Large intestine (tissue), 3 donors: Measurements from ENCODE around the gene TM6SF1. TPM values are rescaled to one million over a fixed set of nuclear protein-coding genes. Genes with fewer than 3 reads are reported as not detected.
"Not testable (repeated sequence)": the region's sequence is repeated elsewhere in the genome, so short reads cannot be mapped to it uniquely, and the experiment has no call there.

Experiments
- DNase-seq, 2 donors: peaks; one replicate each; pipeline versions ENCODE4 v3.0.0 to v3.0.0-alpha.2; 2013
- H3K27ac ChIP-seq: one replicate; pipeline ENCODE4 v1.5.1; 2013; ENCODE audit warnings: low read length
- H3K27me3 ChIP-seq: 2 replicates; pipeline ENCODE4 v1.6.1; 2013; ENCODE audit warnings: low read length; ENCODE audit not compliant: control insufficient read depth, insufficient read depth
- H3K36me3 ChIP-seq: 2 replicates; pipeline ENCODE4 v1.6.1; 2013; ENCODE audit warnings: low read length; ENCODE audit not compliant: control insufficient read depth, insufficient read depth
- H3K4me1 ChIP-seq: one replicate; pipeline ENCODE4 v1.6.1; 2013; ENCODE audit warnings: low read length; ENCODE audit not compliant: control insufficient read depth, insufficient read depth
- H3K4me3 ChIP-seq: one replicate; pipeline ENCODE4 v1.5.1; 2013; ENCODE audit warnings: low read length
- H3K9me3 ChIP-seq: one replicate; pipeline ENCODE4 v1.6.1; 2013; ENCODE audit warnings: mild to moderate bottlenecking, low read depth, low read length, moderate library complexity; ENCODE audit not compliant: control insufficient read depth
- WGBS: methylation state at CpG from one replicate; pipeline ENCODE4 v1.1.5; 2013; ENCODE audit warnings: low lambda C conversion rate; ENCODE audit not compliant: insufficient coverage; 5-methylcytosine and 5-hydroxymethylcytosine counted together
- polyA plus RNA-seq: library from polyadenylated mRNA; unstranded; fragments of 120-200 nt; gene quantifications from one replicate; pipeline ENCODE4 v1.2.1, GENCODE V29; 2013

Gene TM6SF1
- polyA plus RNA-seq, 1 donor, result 1.4 TPM

GRCh38 chr15:83115831-83116565, 8.6 kb downstream of the TM6SF1 start:
- Histone ChIP-seq H3K27me3 (no peaks in the 10 kb centered on the region), H3K27ac (no peak overlapping the region), H3K36me3 (no peaks in the 10 kb centered on the region), H3K4me1 (no peaks in the 10 kb centered on the region), H3K4me3 (no peak overlapping the region), H3K9me3 (no peaks in the 10 kb centered on the region)
- DNase-seq, result no peak
- 100% methylated on average over 1 of the region's 11 CpGs for WGBS

GRCh38 chr15:83118291-83118827, 10.9 kb downstream of the TM6SF1 start:
- WGBS, result 93% methylated on average over 2 of the region's 6 CpGs
- H3K27ac ChIP-seq, result no peak overlapping the region

GRCh38 chr15:83118968-83119367, 11.5 kb downstream of the TM6SF1 start:
- Histone ChIP-seq H3K9me3 (no peaks in the 10 kb centered on the region), H3K36me3 (no peaks in the 10 kb centered on the region), H3K4me1 (no peaks in the 10 kb centered on the region), H3K27me3 (no peaks in the 10 kb centered on the region), H3K4me3 (no peak overlapping the region), H3K27ac (no peak overlapping the region)
- no peak for DNase-seq
- no CpG with 5 or more reads among the region's 4 CpGs for WGBS

More at GRCh38 chr15:83118291-83118827, 10.9 kb downstream of the TM6SF1 start:
- no peaks in the 10 kb centered on the region for H3K36me3 ChIP-seq
- H3K27me3 ChIP-seq, result no peaks in the 10 kb centered on the region
- no peak overlapping the region for H3K4me3 ChIP-seq
- H3K9me3 ChIP-seq, result no peaks in the 10 kb centered on the region
- no peak for DNase-seq
- no peaks in the 10 kb centered on the region for H3K4me1 ChIP-seq

- Histone ChIP-seq H3K27me3 (no peaks in the 10 kb centered on the region), H3K4me1 (no peaks in the 10 kb centered on the region), H3K36me3 (no peaks in the 10 kb centered on the region), H3K27ac (no peak overlapping the region), H3K9me3 (no peaks in the 10 kb centered on the region), H3K4me3 (no peak overlapping the region)
- DNase-seq, result no peak
- WGBS, result no CpG with 5 or more reads among the region's 9 CpGs
These were observed 12.6 kb downstream of the TM6SF1 start for GRCh38 chr15:83119968-83120581.

GRCh38 chr15:83123529-83123928, 16.1 kb downstream of the TM6SF1 start:
- Histone ChIP-seq H3K4me1 (no peaks in the 10 kb centered on the region), H3K27me3 (no peaks in the 10 kb centered on the region), H3K36me3 (no peaks in the 10 kb centered on the region), H3K4me3 (no peak overlapping the region), H3K27ac (no peak overlapping the region), H3K9me3 (no peaks in the 10 kb centered on the region)
- 100% methylated on average over 1 of the region's 1 CpG for WGBS
- DNase-seq, result no peak

- Histone ChIP-seq H3K9me3 (no peaks in the 10 kb centered on the region), H3K27me3 (no peaks in the 10 kb centered on the region), H3K4me1 (no peaks in the 10 kb centered on the region), H3K27ac (no peak overlapping the region), H3K36me3 (no peaks in the 10 kb centered on the region), H3K4me3 (no peak overlapping the region)
- no CpG with 5 or more reads among the region's 3 CpGs for WGBS
- no peak for DNase-seq
These were observed 20.2 kb downstream of the TM6SF1 start for GRCh38 chr15:83127547-83128150.

GRCh38 chr15:83129791-83130190, 22.3 kb downstream of the TM6SF1 start:
- H3K4me1 ChIP-seq, result no peaks in the 10 kb centered on the region
- no CpG with 5 or more reads among the region's 2 CpGs for WGBS
- no peaks in the 10 kb centered on the region for H3K9me3 ChIP-seq
- no peaks in the 10 kb centered on the region for H3K27me3 ChIP-seq
- no peaks in the 10 kb centered on the region for H3K36me3 ChIP-seq
- DNase-seq, result no peak
- no peak overlapping the region for H3K4me3 ChIP-seq
- H3K27ac ChIP-seq, result no peak overlapping the region

- Histone ChIP-seq H3K9me3 (no peaks in the 10 kb centered on the region), H3K4me3 (no peak overlapping the region), H3K27me3 (no peaks in the 10 kb centered on the region), H3K4me1 (no peaks in the 10 kb centered on the region), H3K36me3 (no peaks in the 10 kb centered on the region), H3K27ac (no peak overlapping the region)
- WGBS, result 100% methylated on average over 1 of the region's 4 CpGs
- no peak for DNase-seq
These were observed 25.5 kb downstream of the TM6SF1 start for GRCh38 chr15:83132861-83133523.

- not testable (repeated sequence) for H3K9me3 ChIP-seq, H3K4me1 ChIP-seq, DNase-seq, H3K27me3 ChIP-seq, H3K4me3 ChIP-seq, H3K27ac ChIP-seq, H3K36me3 ChIP-seq
- WGBS, result 100% methylated on average over 2 of the region's 3 CpGs
These were observed 34.7 kb downstream of the TM6SF1 start for GRCh38 chr15:83142151-83142550.

GRCh38 chr15:83144771-83145170, 37.3 kb downstream of the TM6SF1 start:
- Histone ChIP-seq H3K36me3 (peaks cover 7% of the 10 kb centered on the region), H3K27ac (no peak overlapping the region), H3K4me1 (no peaks in the 10 kb centered on the region), H3K27me3 (no peaks in the 10 kb centered on the region), H3K4me3 (no peak overlapping the region), H3K9me3 (no peaks in the 10 kb centered on the region)
- no peak for DNase-seq
- WGBS, result no CpG with 5 or more reads among the region's 3 CpGs
